GM06990 (cell line): ENCODE measurements around the gene P4HB.

Source experiments
- DNase-seq: peaks from one replicate; pipeline ENCODE4 v3.0.0-alpha.2; 2011; ENCODE audit not compliant: insufficient read length; ENCODE audit errors: extremely low read depth
- H3K27me3 ChIP-seq: replicated peaks from 2 replicates; pipeline ENCODE4 v1.6.0; 2011; ENCODE audit warnings: low read length; ENCODE audit not compliant: control insufficient read depth, insufficient read depth
- H3K36me3 ChIP-seq: 2 replicates; pipeline ENCODE4 v1.5.1; 2011; ENCODE audit warnings: low read length; ENCODE audit not compliant: control insufficient read depth, insufficient read depth
- H3K4me3 ChIP-seq: replicated peaks from 2 replicates; pipeline ENCODE4 v1.5.1; 2011; ENCODE audit warnings: low read depth, mild to moderate bottlenecking, control low read depth, low read length
- TF ChIP-seq, protein P1 (sequence below): IDR thresholded peaks from 2 replicates; pipeline ENCODE4 v1.5.1; 2011; ENCODE audit warnings: low read length, control low read depth, mild to moderate bottlenecking, inconsistent platforms; ENCODE audit not compliant: insufficient read depth, poor library complexity, severe bottlenecking

Gene P4HB

GRCh38 chr17:81828656-81829055 lies 31.7 kb downstream of the P4HB start:
- TF ChIP-seq, protein P1, sequence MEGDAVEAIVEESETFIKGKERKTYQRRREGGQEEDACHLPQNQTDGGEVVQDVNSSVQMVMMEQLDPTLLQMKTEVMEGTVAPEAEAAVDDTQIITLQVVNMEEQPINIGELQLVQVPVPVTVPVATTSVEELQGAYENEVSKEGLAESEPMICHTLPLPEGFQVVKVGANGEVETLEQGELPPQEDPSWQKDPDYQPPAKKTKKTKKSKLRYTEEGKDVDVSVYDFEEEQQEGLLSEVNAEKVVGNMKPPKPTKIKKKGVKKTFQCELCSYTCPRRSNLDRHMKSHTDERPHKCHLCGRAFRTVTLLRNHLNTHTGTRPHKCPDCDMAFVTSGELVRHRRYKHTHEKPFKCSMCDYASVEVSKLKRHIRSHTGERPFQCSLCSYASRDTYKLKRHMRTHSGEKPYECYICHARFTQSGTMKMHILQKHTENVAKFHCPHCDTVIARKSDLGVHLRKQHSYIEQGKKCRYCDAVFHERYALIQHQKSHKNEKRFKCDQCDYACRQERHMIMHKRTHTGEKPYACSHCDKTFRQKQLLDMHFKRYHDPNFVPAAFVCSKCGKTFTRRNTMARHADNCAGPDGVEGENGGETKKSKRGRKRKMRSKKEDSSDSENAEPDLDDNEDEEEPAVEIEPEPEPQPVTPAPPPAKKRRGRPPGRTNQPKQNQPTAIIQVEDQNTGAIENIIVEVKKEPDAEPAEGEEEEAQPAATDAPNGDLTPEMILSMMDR = no peak
- no peak for DNase-seq
- H3K27me3 ChIP-seq = no peaks in the 10 kb centered on the region
- no peak overlapping the region for H3K4me3 ChIP-seq
- no peaks in the 10 kb centered on the region for H3K36me3 ChIP-seq

DNA sequence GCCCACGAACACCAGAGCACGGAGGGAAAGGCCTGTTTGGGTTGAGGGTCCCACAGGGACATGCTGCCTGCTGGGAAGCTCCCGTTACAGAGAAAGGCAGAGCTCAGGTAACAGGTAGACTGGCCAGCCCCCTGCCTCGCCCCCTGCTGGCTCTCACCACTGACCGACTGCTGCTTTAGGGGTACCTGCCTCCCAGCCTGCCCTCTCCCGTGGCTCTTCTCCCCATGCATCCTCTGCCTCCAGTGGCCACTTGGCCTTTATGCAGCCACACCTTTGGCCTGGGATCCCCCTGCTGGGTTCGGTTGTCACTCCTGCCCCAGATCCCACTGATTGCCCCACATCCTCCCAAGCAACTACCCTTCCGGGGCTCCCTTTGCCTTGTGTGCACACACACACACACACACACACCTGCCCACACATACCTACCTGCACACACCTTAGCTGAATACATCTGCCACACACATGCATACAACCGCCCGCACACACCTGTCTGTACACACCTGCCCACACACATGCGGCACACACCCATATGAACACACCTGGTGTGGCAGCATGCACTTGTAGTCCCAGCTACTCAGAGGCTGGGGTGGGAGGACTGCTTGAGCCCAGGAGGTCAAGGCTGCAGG lies 34.4 kb downstream of the P4HB start:
- TF ChIP-seq, protein P1 = peak; percentile 15
- no peak overlapping the region for H3K4me3 ChIP-seq
- no peaks in the 10 kb centered on the region; the same call in 1 of the 2 replicates for H3K36me3 ChIP-seq
- no peak for DNase-seq
- no peaks in the 10 kb centered on the region for H3K27me3 ChIP-seq

DNA sequence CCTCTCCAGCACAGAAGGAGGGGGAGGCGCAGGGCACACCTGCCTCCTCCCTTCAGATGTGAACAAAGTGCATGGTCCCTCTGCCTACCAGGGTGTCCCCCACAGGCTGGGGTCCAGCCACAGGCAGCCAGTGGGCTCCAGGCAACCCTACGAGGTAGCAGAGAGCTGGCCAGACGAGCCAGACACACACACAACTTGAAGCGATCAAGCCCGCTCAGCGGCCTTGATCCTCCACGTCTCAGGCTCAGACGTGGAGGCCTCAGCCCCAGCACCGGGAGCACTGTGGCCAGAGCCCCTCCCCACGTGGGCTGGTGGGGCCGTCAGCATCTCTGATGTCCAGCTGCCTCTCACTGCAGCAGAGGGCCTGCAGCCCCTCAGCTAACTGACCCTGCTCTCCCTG lies 35.7 kb downstream of the P4HB start:
- no peak for DNase-seq
- Histone ChIP-seq H3K36me3 (no peaks in the 10 kb centered on the region; the same call in 1 of the 2 replicates), H3K27me3 (no peaks in the 10 kb centered on the region), H3K4me3 (no peak overlapping the region)
- TF ChIP-seq, protein P1 = no peak

DNA sequence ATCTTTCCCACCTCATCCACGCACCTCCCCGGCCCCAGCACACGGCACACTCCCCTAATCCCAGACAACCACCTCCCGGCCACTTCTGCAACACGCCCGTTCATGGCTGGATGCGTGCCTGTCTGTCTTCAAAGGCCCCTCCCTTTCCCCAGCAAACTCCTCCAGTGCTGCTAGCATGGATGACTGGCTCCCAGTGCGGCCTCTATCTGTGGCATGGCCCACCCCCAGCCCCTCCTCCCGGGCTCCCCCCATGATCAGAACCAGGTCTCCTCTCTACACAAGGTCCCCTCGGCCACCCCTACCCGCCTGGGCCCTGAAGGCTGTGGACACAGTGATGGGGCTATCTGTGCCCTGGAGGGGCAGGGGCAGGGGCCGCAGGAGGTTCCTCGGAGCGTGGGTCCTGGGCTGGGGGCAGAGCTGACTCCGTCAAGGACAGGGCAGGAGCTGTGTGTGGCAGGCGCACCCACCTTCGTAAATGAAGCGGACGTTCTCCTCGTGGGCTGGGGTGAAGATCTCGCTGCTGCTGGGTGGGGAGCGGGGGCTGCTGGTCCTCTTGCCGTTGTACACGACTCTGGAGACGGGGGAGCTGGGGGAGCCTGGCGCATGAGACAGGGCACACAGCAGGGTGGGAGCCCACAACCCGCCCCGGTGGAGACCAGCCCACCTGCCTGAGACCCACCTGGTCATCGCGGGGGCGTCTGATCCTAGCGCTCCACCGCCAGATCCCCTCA lies 36.4 kb downstream of the P4HB start:
- TF ChIP-seq, protein P1 = no peak
- Histone ChIP-seq H3K27me3 (no peaks in the 10 kb centered on the region), H3K4me3 (no peak overlapping the region), H3K36me3 (no peaks in the 10 kb centered on the region; the same call in 1 of the 2 replicates)
- no peak for DNase-seq

GRCh38 chr17:81822996-81823819 lies 37.1 kb downstream of the P4HB start:
- Histone ChIP-seq H3K4me3 (no peak overlapping the region), H3K36me3 (no peaks in the 10 kb centered on the region; the same call in 1 of the 2 replicates), H3K27me3 (no peaks in the 10 kb centered on the region)
- no peak for DNase-seq
- TF ChIP-seq, protein P1 = no peak
